Measurements from ENCODE around the gene CEP63. TPM values are rescaled to one million over a fixed set of nuclear protein-coding genes. Genes with fewer than 3 reads are reported as not detected.

The CEP63 gene
- total and polyA plus RNA-seq, 2 experiments from 2014 or later = 15.1 to 53.9 TPM

DNA sequence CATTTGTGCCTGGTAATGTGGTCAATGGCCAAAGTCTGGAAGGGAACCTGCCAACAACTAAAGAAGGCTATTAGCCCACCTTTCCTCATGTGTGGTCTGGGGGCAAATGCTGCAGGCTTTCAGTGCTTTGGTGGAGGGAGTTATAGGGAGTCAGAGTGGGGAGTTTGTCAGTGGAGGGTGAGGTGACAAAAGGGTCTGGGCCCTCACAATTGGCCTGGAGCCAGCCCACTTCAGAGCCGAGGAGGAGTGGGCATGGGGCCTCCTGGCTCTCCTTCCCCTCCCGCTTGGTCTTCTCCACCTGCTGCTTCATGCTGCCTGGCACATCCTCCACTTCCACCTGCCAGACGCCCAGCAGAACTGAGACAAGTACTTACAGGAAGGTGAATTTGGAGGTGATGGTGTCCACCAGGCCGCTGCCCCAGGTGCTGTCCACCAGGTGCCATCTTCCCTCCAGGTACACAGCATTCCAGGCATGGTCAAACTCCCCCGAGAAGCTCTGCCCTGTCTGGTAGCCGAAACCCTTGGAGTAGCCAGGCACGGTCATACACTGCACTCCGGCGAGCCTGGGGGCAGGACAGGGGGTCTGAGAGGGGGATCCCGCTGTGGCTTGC, 124.1 kb downstream of the CEP63 start:
- Mint-ChIP-seq H3K27ac (no peak overlapping the region), H3K36me3 (ENCODE audit: low read depth) (no peaks in the 10 kb centered on the region; the same call in 2 of the 3 replicates), H3K9me3 (no peaks in the 10 kb centered on the region), H3K4me1 (no peaks in the 10 kb centered on the region), H3K4me3 (no peak overlapping the region), H3K27me3 (ENCODE audit: insufficient read depth, low read depth, poor library complexity) (peaks cover 6% of the 10 kb centered on the region)
- Histone ChIP-seq H3K4me2 (no peak overlapping the region), H3K27me3 (ENCODE audit: insufficient read depth) (no peaks in the 10 kb centered on the region), H4K20me1 (replicated peaks; ENCODE audit: insufficient read depth) (no peaks in the 10 kb centered on the region), H3K36me3 (ENCODE audit: insufficient read depth) (no peaks in the 10 kb centered on the region), H3K27ac (ENCODE audit: low read depth) (no peak overlapping the region), H2AFZ (no peak overlapping the region), H3K4me3 (no peak overlapping the region), H3K4me1 (ENCODE audit: insufficient read depth) (no peaks in the 10 kb centered on the region), H3K79me2 (replicated peaks; ENCODE audit: insufficient read depth) (no peaks in the 10 kb centered on the region), H3K9me2 (ENCODE audit: insufficient read depth) (no peaks in the 10 kb centered on the region), H3F3A (replicated peaks; ENCODE audit: low read depth) (no peaks in the 10 kb centered on the region)
- DNase-seq (ENCODE audit: low spot score) = no peak
- TF ChIP-seq NANOG (IDR thresholded peaks at IDR 0.05; ENCODE audit: borderline replicate concordance) = no peak
- no peak for TF ChIP-seq ZNF114 (CRISPR knock-in tag; IDR thresholded peaks at IDR 0.05)
- TF ChIP-seq, protein P1, sequence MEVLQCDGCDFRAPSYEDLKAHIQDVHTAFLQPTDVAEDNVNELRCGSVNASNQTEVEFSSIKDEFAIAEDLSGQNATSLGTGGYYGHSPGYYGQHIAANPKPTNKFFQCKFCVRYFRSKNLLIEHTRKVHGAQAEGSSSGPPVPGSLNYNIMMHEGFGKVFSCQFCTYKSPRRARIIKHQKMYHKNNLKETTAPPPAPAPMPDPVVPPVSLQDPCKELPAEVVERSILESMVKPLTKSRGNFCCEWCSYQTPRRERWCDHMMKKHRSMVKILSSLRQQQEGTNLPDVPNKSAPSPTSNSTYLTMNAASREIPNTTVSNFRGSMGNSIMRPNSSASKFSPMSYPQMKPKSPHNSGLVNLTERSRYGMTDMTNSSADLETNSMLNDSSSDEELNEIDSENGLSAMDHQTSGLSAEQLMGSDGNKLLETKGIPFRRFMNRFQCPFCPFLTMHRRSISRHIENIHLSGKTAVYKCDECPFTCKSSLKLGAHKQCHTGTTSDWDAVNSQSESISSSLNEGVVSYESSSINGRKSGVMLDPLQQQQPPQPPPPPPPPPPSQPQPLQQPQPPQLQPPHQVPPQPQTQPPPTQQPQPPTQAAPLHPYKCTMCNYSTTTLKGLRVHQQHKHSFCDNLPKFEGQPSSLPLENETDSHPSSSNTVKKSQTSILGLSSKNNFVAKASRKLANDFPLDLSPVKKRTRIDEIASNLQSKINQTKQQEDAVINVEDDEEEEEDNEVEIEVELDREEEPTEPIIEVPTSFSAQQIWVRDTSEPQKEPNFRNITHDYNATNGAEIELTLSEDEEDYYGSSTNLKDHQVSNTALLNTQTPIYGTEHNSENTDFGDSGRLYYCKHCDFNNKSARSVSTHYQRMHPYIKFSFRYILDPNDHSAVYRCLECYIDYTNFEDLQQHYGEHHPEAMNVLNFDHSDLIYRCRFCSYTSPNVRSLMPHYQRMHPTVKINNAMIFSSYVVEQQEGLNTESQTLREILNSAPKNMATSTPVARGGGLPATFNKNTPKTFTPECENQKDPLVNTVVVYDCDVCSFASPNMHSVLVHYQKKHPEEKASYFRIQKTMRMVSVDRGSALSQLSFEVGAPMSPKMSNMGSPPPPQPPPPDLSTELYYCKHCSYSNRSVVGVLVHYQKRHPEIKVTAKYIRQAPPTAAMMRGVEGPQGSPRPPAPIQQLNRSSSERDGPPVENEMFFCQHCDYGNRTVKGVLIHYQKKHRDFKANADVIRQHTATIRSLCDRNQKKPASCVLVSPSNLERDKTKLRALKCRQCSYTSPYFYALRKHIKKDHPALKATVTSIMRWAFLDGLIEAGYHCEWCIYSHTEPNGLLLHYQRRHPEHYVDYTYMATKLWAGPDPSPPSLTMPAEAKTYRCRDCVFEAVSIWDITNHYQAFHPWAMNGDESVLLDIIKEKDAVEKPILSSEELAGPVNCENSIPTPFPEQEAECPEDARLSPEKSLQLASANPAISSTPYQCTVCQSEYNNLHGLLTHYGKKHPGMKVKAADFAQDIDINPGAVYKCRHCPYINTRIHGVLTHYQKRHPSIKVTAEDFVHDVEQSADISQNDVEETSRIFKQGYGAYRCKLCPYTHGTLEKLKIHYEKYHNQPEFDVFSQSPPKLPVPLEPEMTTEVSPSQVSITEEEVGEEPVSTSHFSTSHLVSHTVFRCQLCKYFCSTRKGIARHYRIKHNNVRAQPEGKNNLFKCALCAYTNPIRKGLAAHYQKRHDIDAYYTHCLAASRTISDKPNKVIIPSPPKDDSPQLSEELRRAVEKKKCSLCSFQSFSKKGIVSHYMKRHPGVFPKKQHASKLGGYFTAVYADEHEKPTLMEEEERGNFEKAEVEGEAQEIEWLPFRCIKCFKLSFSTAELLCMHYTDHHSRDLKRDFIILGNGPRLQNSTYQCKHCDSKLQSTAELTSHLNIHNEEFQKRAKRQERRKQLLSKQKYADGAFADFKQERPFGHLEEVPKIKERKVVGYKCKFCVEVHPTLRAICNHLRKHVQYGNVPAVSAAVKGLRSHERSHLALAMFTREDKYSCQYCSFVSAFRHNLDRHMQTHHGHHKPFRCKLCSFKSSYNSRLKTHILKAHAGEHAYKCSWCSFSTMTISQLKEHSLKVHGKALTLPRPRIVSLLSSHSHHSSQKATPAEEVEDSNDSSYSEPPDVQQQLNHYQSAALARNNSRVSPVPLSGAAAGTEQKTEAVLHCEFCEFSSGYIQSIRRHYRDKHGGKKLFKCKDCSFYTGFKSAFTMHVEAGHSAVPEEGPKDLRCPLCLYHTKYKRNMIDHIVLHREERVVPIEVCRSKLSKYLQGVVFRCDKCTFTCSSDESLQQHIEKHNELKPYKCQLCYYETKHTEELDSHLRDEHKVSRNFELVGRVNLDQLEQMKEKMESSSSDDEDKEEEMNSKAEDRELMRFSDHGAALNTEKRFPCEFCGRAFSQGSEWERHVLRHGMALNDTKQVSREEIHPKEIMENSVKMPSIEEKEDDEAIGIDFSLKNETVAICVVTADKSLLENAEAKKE (CRISPR knock-in tag; IDR thresholded peaks at IDR 0.05) = no peak
- TF ChIP-seq EZH2phosphoT487 (IDR thresholded peaks at IDR 0.05; ENCODE audit: unreplicated experiment) = no peak
- TF ChIP-seq, protein P2, sequence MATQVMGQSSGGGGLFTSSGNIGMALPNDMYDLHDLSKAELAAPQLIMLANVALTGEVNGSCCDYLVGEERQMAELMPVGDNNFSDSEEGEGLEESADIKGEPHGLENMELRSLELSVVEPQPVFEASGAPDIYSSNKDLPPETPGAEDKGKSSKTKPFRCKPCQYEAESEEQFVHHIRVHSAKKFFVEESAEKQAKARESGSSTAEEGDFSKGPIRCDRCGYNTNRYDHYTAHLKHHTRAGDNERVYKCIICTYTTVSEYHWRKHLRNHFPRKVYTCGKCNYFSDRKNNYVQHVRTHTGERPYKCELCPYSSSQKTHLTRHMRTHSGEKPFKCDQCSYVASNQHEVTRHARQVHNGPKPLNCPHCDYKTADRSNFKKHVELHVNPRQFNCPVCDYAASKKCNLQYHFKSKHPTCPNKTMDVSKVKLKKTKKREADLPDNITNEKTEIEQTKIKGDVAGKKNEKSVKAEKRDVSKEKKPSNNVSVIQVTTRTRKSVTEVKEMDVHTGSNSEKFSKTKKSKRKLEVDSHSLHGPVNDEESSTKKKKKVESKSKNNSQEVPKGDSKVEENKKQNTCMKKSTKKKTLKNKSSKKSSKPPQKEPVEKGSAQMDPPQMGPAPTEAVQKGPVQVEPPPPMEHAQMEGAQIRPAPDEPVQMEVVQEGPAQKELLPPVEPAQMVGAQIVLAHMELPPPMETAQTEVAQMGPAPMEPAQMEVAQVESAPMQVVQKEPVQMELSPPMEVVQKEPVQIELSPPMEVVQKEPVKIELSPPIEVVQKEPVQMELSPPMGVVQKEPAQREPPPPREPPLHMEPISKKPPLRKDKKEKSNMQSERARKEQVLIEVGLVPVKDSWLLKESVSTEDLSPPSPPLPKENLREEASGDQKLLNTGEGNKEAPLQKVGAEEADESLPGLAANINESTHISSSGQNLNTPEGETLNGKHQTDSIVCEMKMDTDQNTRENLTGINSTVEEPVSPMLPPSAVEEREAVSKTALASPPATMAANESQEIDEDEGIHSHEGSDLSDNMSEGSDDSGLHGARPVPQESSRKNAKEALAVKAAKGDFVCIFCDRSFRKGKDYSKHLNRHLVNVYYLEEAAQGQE (IDR thresholded peaks at IDR 0.05; ENCODE audit: unreplicated experiment) = no peak
- no peak for TF ChIP-seq STAT1 (IDR thresholded peaks at IDR 0.05; ENCODE audit: unreplicated experiment)
- no peak for TF ChIP-seq EZH2 (IDR thresholded peaks at IDR 0.05; ENCODE audit: low read depth, unreplicated experiment)
- TF ChIP-seq JUNB (IDR thresholded peaks at IDR 0.05; ENCODE audit: unreplicated experiment) = no peak
- ATAC-seq = no peak
